ENCODE measurements around the gene SNX9.

- TF ChIP-seq EP300 (conservative IDR thresholded peaks at IDR 0.05; ENCODE audit: poor library complexity, severe bottlenecking) (no peak), POLR2AphosphoS5 (IDR thresholded peaks at IDR 0.05) (no peak), EZH2 (IDR thresholded peaks at IDR 0.05; ENCODE audit: borderline replicate concordance, insufficient read depth, low read length, poor library complexity, severe bottlenecking) (no peak)
Measured at GRCh38 chr6:157911278-157911677, 88.2 kb downstream of the SNX9 start.

Data from neural cell (in vitro differentiated cells).